ENCODE data around the gene GBX2. TPM values are rescaled to one million over a fixed set of nuclear protein-coding genes. Genes with fewer than 3 reads are reported as not detected.

The GBX2 gene
- total and polyA plus RNA-seq, 10 of the 15 experiments (the other 5 are each of a cell fraction or from before 2014, with no cell fraction given) = not detected

DNA sequence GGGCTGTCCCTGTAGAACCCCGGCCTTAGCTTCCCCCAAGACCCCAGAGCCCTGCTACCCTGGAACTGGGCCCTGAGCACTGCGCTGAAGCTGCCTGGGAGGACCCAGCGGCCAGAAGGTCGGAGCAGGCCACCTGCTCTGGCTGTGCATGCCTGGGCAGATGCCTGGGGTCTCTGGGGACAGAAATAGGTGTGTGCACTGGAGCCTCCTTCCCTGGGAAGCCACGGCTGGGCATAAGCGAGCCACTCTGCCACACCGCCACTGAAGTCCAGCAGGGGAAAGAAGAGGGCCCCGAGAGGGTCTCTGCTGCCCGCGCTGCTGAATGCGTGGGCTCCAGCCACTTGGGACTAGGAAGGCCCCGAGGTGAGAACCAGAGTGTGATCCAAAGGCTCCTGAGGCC is 6.7 kb downstream of the GBX2 start (continued):
- TF ChIP-seq CHD1 (IDR thresholded peaks at IDR 0.05; ENCODE audit: low read depth, low read length) (no peak), NBN (IDR thresholded peaks at IDR 0.05) (no peak), POLR2A (IDR thresholded peaks at IDR 0.05; ENCODE audit: low read depth, low read length) (no peak), RFX5 (IDR thresholded peaks at IDR 0.05; ENCODE audit: low read depth, low read length) (no peak), EP300 (IDR thresholded peaks at IDR 0.05; ENCODE audit: borderline replicate concordance in 1 of 2, control insufficient read depth in 1 of 2, low read depth in 2 of 2, low read length in 2 of 2) (no peak), HDAC2 (IDR thresholded peaks at IDR 0.05) (no peak), EGR1 (IDR thresholded peaks at IDR 0.05; ENCODE audit: borderline replicate concordance in 1 of 2, low read depth in 2 of 2, low read length in 2 of 2) (no peak), CHD2 (IDR thresholded peaks at IDR 0.05; ENCODE audit: borderline replicate concordance, low read depth, low read length) (no peak), ZNF622 (IDR thresholded peaks at IDR 0.05) (no peak), ZZZ3 (IDR thresholded peaks at IDR 0.05; ENCODE audit: control insufficient read depth, insufficient read length, low read depth) (no peak), CHD4 (IDR thresholded peaks at IDR 0.05) (no peak), ZNF24 (IDR thresholded peaks at IDR 0.05) (no peak), ZNF274 (IDR thresholded peaks at IDR 0.05; ENCODE audit: insufficient read depth, insufficient read length) (no peak)

DNA sequence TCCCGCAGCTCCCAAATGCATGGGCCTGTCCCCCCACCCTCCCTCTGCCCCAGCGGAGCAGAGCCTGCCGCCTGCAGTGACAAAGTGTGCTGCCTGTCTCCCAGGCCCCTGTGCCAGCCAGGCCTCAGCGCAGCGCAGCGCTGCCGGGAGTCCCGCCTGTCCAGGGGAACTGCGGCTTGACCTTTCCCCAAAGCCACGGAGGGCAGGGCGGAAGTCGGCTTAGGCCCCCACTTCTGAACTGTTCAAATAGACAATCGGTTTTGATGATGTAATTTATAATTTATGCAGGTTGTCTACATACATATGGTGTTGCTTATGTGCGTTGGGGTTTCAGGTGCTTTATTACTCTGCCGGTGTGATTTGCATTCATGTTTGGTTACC is 7.1 kb downstream of the GBX2 start:
- peaks cover 1 to 5% of the 10 kb centered on the region in 2 experiments; a peak in 2 of 4 replicates for H3K27me3 ChIP-seq (replicated peaks in 1 of 2; ENCODE audit: control insufficient read depth in 2 of 2, insufficient read depth in 2 of 2, low read length in 1 of 2)
- TF ChIP-seq BCL11A (IDR thresholded peaks at IDR 0.05; ENCODE audit: low read depth, low read length) (no peak), IKZF1 (conservative IDR thresholded peaks at IDR 0.05) (no peak), CREM (IDR thresholded peaks at IDR 0.05; ENCODE audit: low read depth) (no peak), ZNF207 (IDR thresholded peaks at IDR 0.05; ENCODE audit: borderline replicate concordance) (no peak), EP300 (IDR thresholded peaks at IDR 0.05; ENCODE audit: borderline replicate concordance in 1 of 2, control insufficient read depth in 1 of 2, low read depth in 2 of 2, low read length in 2 of 2) (no peak), NBN (IDR thresholded peaks at IDR 0.05) (no peak), SUPT20H (IDR thresholded peaks at IDR 0.05; ENCODE audit: borderline replicate concordance, control insufficient read depth, low read depth, low read length) (no peak), YBX1 (IDR thresholded peaks at IDR 0.05) (no peak), YY1 (IDR thresholded peaks at IDR 0.05; ENCODE audit: low read depth, low read length) (no peak), NFIC (IDR thresholded peaks at IDR 0.05; ENCODE audit: low read depth, low read length) (no peak), MXI1 (IDR thresholded peaks at IDR 0.05; ENCODE audit: low read depth, low read length) (no peak)
- TF ChIP-seq, protein P1, sequence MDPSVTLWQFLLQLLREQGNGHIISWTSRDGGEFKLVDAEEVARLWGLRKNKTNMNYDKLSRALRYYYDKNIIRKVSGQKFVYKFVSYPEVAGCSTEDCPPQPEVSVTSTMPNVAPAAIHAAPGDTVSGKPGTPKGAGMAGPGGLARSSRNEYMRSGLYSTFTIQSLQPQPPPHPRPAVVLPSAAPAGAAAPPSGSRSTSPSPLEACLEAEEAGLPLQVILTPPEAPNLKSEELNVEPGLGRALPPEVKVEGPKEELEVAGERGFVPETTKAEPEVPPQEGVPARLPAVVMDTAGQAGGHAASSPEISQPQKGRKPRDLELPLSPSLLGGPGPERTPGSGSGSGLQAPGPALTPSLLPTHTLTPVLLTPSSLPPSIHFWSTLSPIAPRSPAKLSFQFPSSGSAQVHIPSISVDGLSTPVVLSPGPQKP (IDR thresholded peaks at IDR 0.05; ENCODE audit: low read depth, low read length) = no peak
- TF ChIP-seq, protein P2, sequence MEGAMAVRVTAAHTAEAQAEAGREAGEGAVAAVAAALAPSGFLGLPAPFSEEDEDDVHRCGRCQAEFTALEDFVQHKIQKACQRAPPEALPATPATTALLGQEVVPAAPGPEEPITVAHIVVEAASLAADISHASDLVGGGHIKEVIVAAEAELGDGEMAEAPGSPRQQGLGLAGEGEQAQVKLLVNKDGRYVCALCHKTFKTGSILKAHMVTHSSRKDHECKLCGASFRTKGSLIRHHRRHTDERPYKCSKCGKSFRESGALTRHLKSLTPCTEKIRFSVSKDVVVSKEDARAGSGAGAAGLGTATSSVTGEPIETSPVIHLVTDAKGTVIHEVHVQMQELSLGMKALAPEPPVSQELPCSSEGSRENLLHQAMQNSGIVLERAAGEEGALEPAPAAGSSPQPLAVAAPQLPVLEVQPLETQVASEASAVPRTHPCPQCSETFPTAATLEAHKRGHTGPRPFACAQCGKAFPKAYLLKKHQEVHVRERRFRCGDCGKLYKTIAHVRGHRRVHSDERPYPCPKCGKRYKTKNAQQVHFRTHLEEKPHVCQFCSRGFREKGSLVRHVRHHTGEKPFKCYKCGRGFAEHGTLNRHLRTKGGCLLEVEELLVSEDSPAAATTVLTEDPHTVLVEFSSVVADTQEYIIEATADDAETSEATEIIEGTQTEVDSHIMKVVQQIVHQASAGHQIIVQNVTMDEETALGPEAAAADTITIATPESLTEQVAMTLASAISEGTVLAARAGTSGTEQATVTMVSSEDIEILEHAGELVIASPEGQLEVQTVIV (IDR thresholded peaks at IDR 0.05; ENCODE audit: borderline replicate concordance, partially characterized antibody) = no peak

More for the DNA sequence above, 7.1 kb downstream of the GBX2 start:
- in situ Hi-C loops (cut with MboI) (no loop called here), intact Hi-C loops (cut with micrococcal nuclease; ENCODE audit: unreplicated experiment) (no loop called here)
- no peak overlapping the region for H3K27ac ChIP-seq (ENCODE audit: control insufficient read depth, insufficient read depth)
- no peak for ATAC-seq
- ChIA-PET POLR2A (no interaction called here), SMC1A (ENCODE audit: uncharacterized antibody, unreplicated experiment) (no interaction called here), CTCF (no interaction called here), RAD21 (ENCODE audit: unreplicated experiment) (no interaction called here)
- H2AFZ ChIP-seq (ENCODE audit: control insufficient read depth, low read depth, low read length) = no peak overlapping the region
- BruUV-seq (replicated peaks) = no TSS peak
- no peak for DNase-seq (ENCODE audit: low read depth, low spot score)
- no peak overlapping the region for H3K4me3 ChIP-seq
- H3K9me3 ChIP-seq (replicated peaks; ENCODE audit: control insufficient read depth, insufficient read depth, low read length) = no peaks in the 10 kb centered on the region; the same call in 2 of the 3 replicates
- WGBS (ENCODE audit: insufficient coverage, insufficient replicate concordance, low lambda C conversion rate, missing lambda C conversion rate) = 55% methylated on average over 13 of the region's 15 CpGs
- H3K9ac ChIP-seq (ENCODE audit: control insufficient read depth, insufficient read depth, low read length) = no peak overlapping the region
- no peaks in the 10 kb centered on the region for H3K4me1 ChIP-seq (ENCODE audit: control insufficient read depth, insufficient read depth, low read length)
- no peak for FAIRE-seq
- no peaks in the 10 kb centered on the region for H4K20me1 ChIP-seq (ENCODE audit: control insufficient read depth, insufficient read depth)
- no peak overlapping the region for H3K4me2 ChIP-seq (ENCODE audit: control insufficient read depth, insufficient read depth)
- no peaks in the 10 kb centered on the region for H3K36me3 ChIP-seq (ENCODE audit: control insufficient read depth in 2 of 2, insufficient read depth in 2 of 2, low read length in 1 of 2)
- no peaks in the 10 kb centered on the region for H3K79me2 ChIP-seq (ENCODE audit: control insufficient read depth, insufficient read depth, low read length)

All from GM12878 (cell line).